WTC11 (cell line): ENCODE measurements around the gene NHS. TPM values are rescaled to one million over a fixed set of nuclear protein-coding genes. Genes with fewer than 3 reads are reported as not detected.

Experiments used
- ATAC-seq: fragments of 200-7000 bp; cut with Tn5 transposase; 2 replicates; pipeline ENCODE4 v1.10.0; 2021; ENCODE audit warnings: mild to moderate bottlenecking, moderate library complexity
- CTCF ChIA-PET: fragments of 300-600 bp; sonication (Branson Sonifier 250); formaldehyde crosslinking; loops from one replicate; lab custom pipeline; 2021; ENCODE audit warnings: antibody characterized with exemption; lab: Charles Lee
- POLR2A ChIA-PET: fragments of 350-600 bp; sonication (Branson Sonifier 250); formaldehyde crosslinking; loops from one replicate; lab custom pipeline; 2021; ENCODE audit warnings: antibody characterized with exemption; lab: Charles Lee
- DNase-seq: peaks from one replicate; pipeline ENCODE4 v3.0.0; 2021; ENCODE audit warnings: low spot score
- H3K27ac Mint-ChIP-seq: 2 replicates; pipeline ENCODE4 v1.8.0; 2021; ENCODE audit warnings: mixed read lengths
- H3K27me3 Mint-ChIP-seq: 2 replicates; pipeline ENCODE4 v1.8.0; 2021; ENCODE audit warnings: low read depth, mild to moderate bottlenecking, moderate library complexity, mixed read lengths
- H3K36me3 Mint-ChIP-seq: 2 replicates; pipeline ENCODE4 v1.8.0; 2021; ENCODE audit warnings: mixed read lengths
- H3K4me1 Mint-ChIP-seq: 2 replicates; pipeline ENCODE4 v1.8.0; 2022; ENCODE audit warnings: mixed read lengths
- H3K4me3 Mint-ChIP-seq: 2 replicates; pipeline ENCODE4 v1.8.0; 2021; ENCODE audit warnings: mild to moderate bottlenecking, moderate library complexity, mixed read lengths
- H3K9me3 Mint-ChIP-seq: 2 replicates; pipeline ENCODE4 v1.8.0; 2021; ENCODE audit warnings: mixed read lengths
- ARID4B ChIP-seq: sonication (generic); formaldehyde crosslinking; IDR thresholded peaks from 2 replicates; pipeline ENCODE4 v1.8.0; 2023; ENCODE audit warnings: missing genetic modification reagents, mild to moderate bottlenecking, borderline replicate concordance
- CBFB ChIP-seq: sonication (generic); formaldehyde crosslinking; IDR thresholded peaks from 2 replicates; pipeline ENCODE4 v1.8.1; 2022; ENCODE audit warnings: mild to moderate bottlenecking, low read depth, missing genetic modification reagents
- CREM ChIP-seq: sonication (generic); formaldehyde crosslinking; IDR thresholded peaks from 2 replicates; pipeline ENCODE4 v1.8.1; 2022; ENCODE audit warnings: mild to moderate bottlenecking, missing genetic modification reagents, moderate library complexity
- FOXP1 ChIP-seq: sonication (generic); formaldehyde crosslinking; IDR thresholded peaks from 2 replicates; pipeline ENCODE4 v1.8.0; 2022; ENCODE audit warnings: missing genetic modification reagents, mild to moderate bottlenecking, moderate library complexity, borderline replicate concordance
- GRHL2 ChIP-seq: fragments of 250-450 bp; sonication (Bioruptor Pico); IDR thresholded peaks from 2 replicates; pipeline ENCODE4 v1.8.0; 2022; ENCODE audit warnings: mild to moderate bottlenecking, moderate library complexity; ENCODE audit not compliant: insufficient replicate concordance, severe bottlenecking
- IRF2 ChIP-seq: sonication (generic); formaldehyde crosslinking; IDR thresholded peaks from 2 replicates; pipeline ENCODE4 v1.8.0; 2022; ENCODE audit warnings: low read depth, missing genetic modification reagents, borderline replicate concordance
- JAZF1 ChIP-seq: fragments of 250-450 bp; sonication (Bioruptor Pico); IDR thresholded peaks from 2 replicates; pipeline ENCODE4 v1.9.0; 2021; ENCODE audit warnings: moderate library complexity, mild to moderate bottlenecking, inconsistent platforms
- MYBL2 ChIP-seq: sonication (generic); formaldehyde crosslinking; IDR thresholded peaks from 2 replicates; pipeline ENCODE4 v1.8.1; 2023; ENCODE audit warnings: mild to moderate bottlenecking, moderate library complexity, missing genetic modification reagents
- NR1H2 ChIP-seq: sonication (generic); formaldehyde crosslinking; IDR thresholded peaks from 2 replicates; pipeline ENCODE4 v1.9.0; 2021; ENCODE audit warnings: mild to moderate bottlenecking, moderate library complexity, missing genetic modification reagents
- SOX15 ChIP-seq: fragments of 250-450 bp; sonication (Bioruptor Pico); IDR thresholded peaks from 2 replicates; pipeline ENCODE4 v1.9.0; 2021; ENCODE audit warnings: mild to moderate bottlenecking
- TEAD4 ChIP-seq: sonication (generic); formaldehyde crosslinking; IDR thresholded peaks from 2 replicates; pipeline ENCODE4 v1.8.0; 2022; ENCODE audit warnings: mild to moderate bottlenecking, missing genetic modification reagents
- ZNF121 ChIP-seq: sonication (generic); formaldehyde crosslinking; IDR thresholded peaks from 2 replicates; pipeline ENCODE4 v1.8.0; 2023; ENCODE audit warnings: missing genetic modification reagents
- ZNF416 ChIP-seq: fragments of 250-450 bp; sonication (Bioruptor Pico); IDR thresholded peaks from 2 replicates; pipeline ENCODE4 v1.9.0; 2021; ENCODE audit warnings: mild to moderate bottlenecking, inconsistent platforms
- total RNA-seq: library from RNA; stranded (reverse); gene quantifications from 3 replicates; pipeline ENCODE4 v1.2.3, GENCODE V29; 2021
- TF ChIP-seq, protein P1 (sequence below): sonication (generic); formaldehyde crosslinking; IDR thresholded peaks from 2 replicates; pipeline ENCODE4 v1.8.0; 2023; ENCODE audit warnings: mild to moderate bottlenecking, missing genetic modification reagents
- TF ChIP-seq, protein P2 (sequence below): sonication (generic); formaldehyde crosslinking; IDR thresholded peaks from 2 replicates; pipeline ENCODE4 v1.8.0; 2022; ENCODE audit warnings: missing genetic modification reagents
- TF ChIP-seq, protein P3 (sequence below): sonication (generic); formaldehyde crosslinking; IDR thresholded peaks from 2 replicates; pipeline ENCODE4 v1.8.0; 2022; ENCODE audit warnings: mild to moderate bottlenecking, missing genetic modification reagents

Gene NHS
- total RNA-seq, 1 experiment from 2014 or later, result 5.8 TPM

DNA sequence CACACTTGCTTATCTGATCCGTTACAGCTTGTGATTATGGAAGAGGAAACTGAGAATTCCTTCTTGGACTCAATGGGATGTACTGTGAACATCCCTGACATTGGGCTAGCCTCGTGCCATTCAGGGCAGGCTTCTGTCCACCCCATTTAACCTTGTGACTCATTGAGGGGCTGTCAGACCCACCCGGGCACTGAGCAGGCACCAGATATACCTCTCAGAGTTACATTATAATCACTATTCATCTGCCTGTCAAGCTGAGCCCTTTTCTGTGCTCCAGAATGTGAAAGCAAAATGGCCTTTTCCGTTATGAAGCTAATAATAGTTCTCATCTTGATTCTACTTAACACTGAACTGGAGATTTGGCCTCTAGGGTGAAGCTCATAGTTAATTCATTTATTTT is 191.7 kb downstream of the NHS start (continued):
- TF ChIP-seq, protein P1, sequence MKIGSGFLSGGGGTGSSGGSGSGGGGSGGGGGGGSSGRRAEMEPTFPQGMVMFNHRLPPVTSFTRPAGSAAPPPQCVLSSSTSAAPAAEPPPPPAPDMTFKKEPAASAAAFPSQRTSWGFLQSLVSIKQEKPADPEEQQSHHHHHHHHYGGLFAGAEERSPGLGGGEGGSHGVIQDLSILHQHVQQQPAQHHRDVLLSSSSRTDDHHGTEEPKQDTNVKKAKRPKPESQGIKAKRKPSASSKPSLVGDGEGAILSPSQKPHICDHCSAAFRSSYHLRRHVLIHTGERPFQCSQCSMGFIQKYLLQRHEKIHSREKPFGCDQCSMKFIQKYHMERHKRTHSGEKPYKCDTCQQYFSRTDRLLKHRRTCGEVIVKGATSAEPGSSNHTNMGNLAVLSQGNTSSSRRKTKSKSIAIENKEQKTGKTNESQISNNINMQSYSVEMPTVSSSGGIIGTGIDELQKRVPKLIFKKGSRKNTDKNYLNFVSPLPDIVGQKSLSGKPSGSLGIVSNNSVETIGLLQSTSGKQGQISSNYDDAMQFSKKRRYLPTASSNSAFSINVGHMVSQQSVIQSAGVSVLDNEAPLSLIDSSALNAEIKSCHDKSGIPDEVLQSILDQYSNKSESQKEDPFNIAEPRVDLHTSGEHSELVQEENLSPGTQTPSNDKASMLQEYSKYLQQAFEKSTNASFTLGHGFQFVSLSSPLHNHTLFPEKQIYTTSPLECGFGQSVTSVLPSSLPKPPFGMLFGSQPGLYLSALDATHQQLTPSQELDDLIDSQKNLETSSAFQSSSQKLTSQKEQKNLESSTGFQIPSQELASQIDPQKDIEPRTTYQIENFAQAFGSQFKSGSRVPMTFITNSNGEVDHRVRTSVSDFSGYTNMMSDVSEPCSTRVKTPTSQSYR (CRISPR knock-in tag), result no peak
- TF ChIP-seq, protein P2, sequence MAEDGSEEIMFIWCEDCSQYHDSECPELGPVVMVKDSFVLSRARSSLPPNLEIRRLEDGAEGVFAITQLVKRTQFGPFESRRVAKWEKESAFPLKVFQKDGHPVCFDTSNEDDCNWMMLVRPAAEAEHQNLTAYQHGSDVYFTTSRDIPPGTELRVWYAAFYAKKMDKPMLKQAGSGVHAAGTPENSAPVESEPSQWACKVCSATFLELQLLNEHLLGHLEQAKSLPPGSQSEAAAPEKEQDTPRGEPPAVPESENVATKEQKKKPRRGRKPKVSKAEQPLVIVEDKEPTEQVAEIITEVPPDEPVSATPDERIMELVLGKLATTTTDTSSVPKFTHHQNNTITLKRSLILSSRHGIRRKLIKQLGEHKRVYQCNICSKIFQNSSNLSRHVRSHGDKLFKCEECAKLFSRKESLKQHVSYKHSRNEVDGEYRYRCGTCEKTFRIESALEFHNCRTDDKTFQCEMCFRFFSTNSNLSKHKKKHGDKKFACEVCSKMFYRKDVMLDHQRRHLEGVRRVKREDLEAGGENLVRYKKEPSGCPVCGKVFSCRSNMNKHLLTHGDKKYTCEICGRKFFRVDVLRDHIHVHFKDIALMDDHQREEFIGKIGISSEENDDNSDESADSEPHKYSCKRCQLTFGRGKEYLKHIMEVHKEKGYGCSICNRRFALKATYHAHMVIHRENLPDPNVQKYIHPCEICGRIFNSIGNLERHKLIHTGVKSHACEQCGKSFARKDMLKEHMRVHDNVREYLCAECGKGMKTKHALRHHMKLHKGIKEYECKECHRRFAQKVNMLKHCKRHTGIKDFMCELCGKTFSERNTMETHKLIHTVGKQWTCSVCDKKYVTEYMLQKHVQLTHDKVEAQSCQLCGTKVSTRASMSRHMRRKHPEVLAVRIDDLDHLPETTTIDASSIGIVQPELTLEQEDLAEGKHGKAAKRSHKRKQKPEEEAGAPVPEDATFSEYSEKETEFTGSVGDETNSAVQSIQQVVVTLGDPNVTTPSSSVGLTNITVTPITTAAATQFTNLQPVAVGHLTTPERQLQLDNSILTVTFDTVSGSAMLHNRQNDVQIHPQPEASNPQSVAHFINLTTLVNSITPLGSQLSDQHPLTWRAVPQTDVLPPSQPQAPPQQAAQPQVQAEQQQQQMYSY (CRISPR knock-in tag), result no peak
- no peak for TF ChIP-seq MYBL2 (CRISPR knock-in tag)

GRCh38 chrX:17567187-17567586 is 192.2 kb downstream of the NHS start:
- no peaks in the 10 kb centered on the region for H3K36me3 Mint-ChIP-seq
- H3K27ac Mint-ChIP-seq, result no peak overlapping the region
- DNase-seq (no peak), ATAC-seq (no peak)
- no peaks in the 10 kb centered on the region for H3K27me3 Mint-ChIP-seq
- CTCF ChIA-PET, result interaction anchor here (0.8 kb wide), 1 partner anchor 18 kb away, joined by 4 read pairs; no protein-coding TSS in a partner anchor
- peaks cover 12% of the 10 kb centered on the region for H3K4me1 Mint-ChIP-seq
- no peak overlapping the region for H3K4me3 Mint-ChIP-seq
- H3K9me3 Mint-ChIP-seq, result peaks cover 3% of the 10 kb centered on the region
- POLR2A ChIA-PET, result interaction anchor here (0.7 kb wide), 1 partner anchor 45 kb away, joined by 3 read pairs; no protein-coding TSS in a partner anchor
- no peak for TF ChIP-seq FOXP1 (CRISPR knock-in tag)
- no peak for TF ChIP-seq ZNF416 (CRISPR knock-in tag)
- TF ChIP-seq CBFB, result no peak
- TF ChIP-seq IRF2 (CRISPR knock-in tag), result no peak
- no peak for TF ChIP-seq ARID4B
- no peak for TF ChIP-seq SOX15 (CRISPR knock-in tag)
- no peak for TF ChIP-seq GRHL2
- TF ChIP-seq JAZF1 (CRISPR knock-in tag), result no peak
- TF ChIP-seq NR1H2 (CRISPR knock-in tag), result no peak
- no peak for TF ChIP-seq CREM (CRISPR knock-in tag)
- TF ChIP-seq TEAD4 (CRISPR knock-in tag), result no peak
- TF ChIP-seq, protein P3, sequence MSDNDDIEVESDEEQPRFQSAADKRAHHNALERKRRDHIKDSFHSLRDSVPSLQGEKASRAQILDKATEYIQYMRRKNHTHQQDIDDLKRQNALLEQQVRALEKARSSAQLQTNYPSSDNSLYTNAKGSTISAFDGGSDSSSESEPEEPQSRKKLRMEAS, result no peak
- no peak for TF ChIP-seq ZNF121 (CRISPR knock-in tag)
